Kidney (tissue), 14 donors: ENCODE measurements around the gene ST13. TPM values are rescaled to one million over a fixed set of nuclear protein-coding genes. Genes with fewer than 3 reads are reported as not detected.
A peak's percentile ranks its signal among the peaks of the same experiment; 100 is the strongest.
"Not testable (repeated sequence)": the region's sequence is repeated elsewhere in the genome, so short reads cannot be mapped to it uniquely, and the experiment has no call there.

Source experiments
- DNase-seq, 5 donors: peaks; one replicate each; pipeline ENCODE4 v3.0.0-alpha.2; 2013 to 2020
- FAIRE-seq: peaks from 2 replicates; lab custom pipeline; 2012; peaks lifted over from hg19 to GRCh38; lab: Jason Lieb, UNC
- H3K27ac ChIP-seq, 2 donors: one replicate each; pipeline ENCODE4 v1.7.0; 2013; ENCODE audit warnings: low read depth in 2 of 2, low read length in 2 of 2, inconsistent platforms in 1 of 2
- H3K27me3 ChIP-seq: one replicate; pipeline ENCODE4 v1.7.1; 2013; ENCODE audit warnings: low read length, inconsistent platforms; ENCODE audit not compliant: control insufficient read depth, insufficient read depth
- H3K36me3 ChIP-seq, 3 donors: one replicate each; pipeline versions ENCODE4 v1.7.0 to v1.7.1; 2013; ENCODE audit warnings: low read length in 3 of 3, control low read depth in 1 of 3, inconsistent platforms in 1 of 3; ENCODE audit not compliant: insufficient read depth in 3 of 3, control insufficient read depth in 2 of 3
- H3K4me1 ChIP-seq, 3 donors: one replicate each; pipeline versions ENCODE4 v1.7.0 to v1.7.1; 2013; ENCODE audit warnings: low read length in 3 of 3, inconsistent platforms in 1 of 3, low read depth in 1 of 3; ENCODE audit not compliant: control insufficient read depth in 2 of 3, insufficient read depth in 2 of 3
- H3K4me3 ChIP-seq, 3 donors: one replicate each; pipeline versions ENCODE4 v1.7.0 to v1.8.1; 2013; ENCODE audit warnings: low read length in 3 of 3, control low read depth in 1 of 3, inconsistent platforms in 1 of 3
- H3K9ac ChIP-seq, 3 donors: one replicate each; pipeline versions ENCODE4 v1.7.0 to v1.7.1; 2013; ENCODE audit warnings: low read length in 3 of 3, control low read depth in 1 of 3, inconsistent platforms in 1 of 3
- H3K9me3 ChIP-seq, 3 donors: one replicate each; pipeline versions ENCODE4 v1.7.0 to v1.7.1; 2013; ENCODE audit warnings: low read length in 3 of 3, control low read depth in 1 of 3, inconsistent platforms in 1 of 3; ENCODE audit not compliant: control insufficient read depth in 2 of 3, insufficient read depth in 1 of 3
- CTCF ChIP-seq: IDR thresholded peaks from 3 replicates; pipeline ENCODE4 v1.5.1; 2012; ENCODE audit warnings: mild to moderate bottlenecking, moderate library complexity, borderline replicate concordance; ENCODE audit not compliant: insufficient read depth; ENCODE audit errors: extremely low read depth
- intact Hi-C: fragments of 100-400 bp; cut with DNase I; formaldehyde crosslinking; loops from one replicate; pipeline ENCODE4 v1.11.1; 2022
- polyA plus RNA-seq: library from polyadenylated mRNA; stranded (reverse); fragments of 350-450 nt; fragmentation: Illumina TruSeq; extraction: RNeasy Lipid Tissue Mini Kit (QIAGEN cat#74804); gene quantifications from one replicate; pipeline ENCODE4 v1.2.3, GENCODE V29; 2014; ENCODE audit warnings: low read depth, low replicate concordance; ENCODE audit not compliant: insufficient read depth
- total RNA-seq: library from RNA; stranded (reverse); fragmentation: NEBNext Ultra II Directional; extraction: Animal tissue kit (Norgen Biotek cat#: 25700); gene quantifications from one replicate; pipeline ENCODE4 v1.2.1, GENCODE V29; 2021
- donor health status: control.
- donor health status: control.
- donor health status: control.
- donor health status: control.
- donor health status: control.
- donor health status: DM: yes; HTN: yes; CAD: no.
- donor health status: Normal renal cell carcinoma (clear cell type).

The ST13 gene
- total and polyA plus RNA-seq, 2 donors from 2014 or later, result 196 to 230 TPM

- FAIRE-seq (no peak), DNase-seq (peak in 2 of 5 donors; percentile 19 to 20)
- Histone ChIP-seq H3K4me3 (peak overlapping the region; percentile 75 to 98 (median 96)), H3K27ac (peak overlapping the region; percentile 98 to 100), H3K9ac (peak overlapping the region; percentile 72 to 99 (median 99)), H3K36me3 (peaks cover 0 to 2% (median under 1%) of the 10 kb centered on the region in 3 donors), H3K27me3 (no peaks in the 10 kb centered on the region), H3K9me3 (no peaks in the 10 kb centered on the region), H3K4me1 (peaks cover 8 to 22% (median 10%) of the 10 kb centered on the region in 3 donors)
- TF ChIP-seq CTCF, result no peak
- intact Hi-C loops, result no loop called here
Observed at GRCh38 chr22:40855071-40855978, 1.1 kb downstream of the ST13 start.

- intact Hi-C loops, result no loop called here
- H3K4me1 ChIP-seq, result peaks cover 8 to 22% (median 10%) of the 10 kb centered on the region in 3 donors
- no peaks in the 10 kb centered on the region for H3K9me3 ChIP-seq
- H3K27me3 ChIP-seq, result no peaks in the 10 kb centered on the region
- TF ChIP-seq CTCF, result no peak
- FAIRE-seq (no peak), DNase-seq (peak in 1 of 5 donors; percentile 6)
- H3K27ac ChIP-seq, result no peak overlapping the region
- H3K36me3 ChIP-seq, result peaks cover 0 to 14% (median 5%) of the 10 kb centered on the region in 3 donors
- peak overlapping the region; percentile 13 to 48 (median 39) for H3K9ac ChIP-seq
- H3K4me3 ChIP-seq, result peak overlapping the region in 2 of 3 donors; percentile 46 to 98
Observed at GRCh38 chr22:40853961-40854360, 2.5 kb downstream of the ST13 start.

- intact Hi-C loops, result no loop called here
- Histone ChIP-seq H3K27ac (peak overlapping the region in 1 of 2 donors; percentile 14), H3K36me3 (peaks cover 0 to 20% (median 5%) of the 10 kb centered on the region in 3 donors), H3K4me1 (peaks cover 8 to 22% (median 10%) of the 10 kb centered on the region in 3 donors), H3K4me3 (peak overlapping the region in 2 of 3 donors; percentile 46 to 98), H3K9me3 (no peaks in the 10 kb centered on the region), H3K9ac (peak overlapping the region; percentile 3 to 31 (median 29)), H3K27me3 (no peaks in the 10 kb centered on the region)
- no peak for TF ChIP-seq CTCF
- no peak for DNase-seq
- no peak for FAIRE-seq
Observed at GRCh38 chr22:40853333-40853732, 3.1 kb downstream of the ST13 start.

- DNase-seq, H3K27me3 ChIP-seq, H3K9ac ChIP-seq, FAIRE-seq, intact Hi-C loops, H3K4me1 ChIP-seq, H3K4me3 ChIP-seq, H3K27ac ChIP-seq, H3K9me3 ChIP-seq: not testable (repeated sequence)
- peaks cover 10 to 73% (median 17%) of the 10 kb centered on the region in 3 donors for H3K36me3 ChIP-seq
Observed at GRCh38 chr22:40845816-40846215, 10.6 kb downstream of the ST13 start.
